ENCODE results near the gene NKX6-2. TPM values are rescaled to one million over a fixed set of nuclear protein-coding genes. Genes with fewer than 3 reads are reported as not detected.
A peak's percentile ranks its signal among the peaks of the same experiment; 100 is the strongest.

NKX6-2 gene
- total and polyA plus RNA-seq, 2 of the 8 experiments (the other 6 are each of a cell fraction or from before 2014, with no cell fraction given): 0.06 TPM; not detected in 1

DNA sequence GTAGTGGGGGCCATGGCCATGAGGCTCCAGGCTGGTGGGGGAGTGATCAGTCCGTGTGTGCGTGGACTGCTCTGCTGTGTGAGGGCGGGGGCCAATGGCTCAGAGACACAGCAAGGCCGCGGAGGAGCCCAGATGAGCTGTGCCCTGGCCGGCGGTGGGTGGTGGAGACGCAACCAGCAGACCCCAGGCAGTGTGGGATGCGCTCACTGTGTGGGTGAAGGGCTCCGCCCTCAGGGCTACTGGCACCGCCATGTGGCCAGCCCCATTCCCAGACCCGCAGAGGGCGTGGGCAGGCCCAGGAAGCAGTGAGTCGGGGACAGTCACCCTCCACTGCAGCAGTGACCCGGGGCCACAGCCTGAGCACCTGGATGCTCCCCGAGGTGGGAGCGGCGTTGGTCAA is 9.1 kb downstream of the NKX6-2 start:
- Histone ChIP-seq H3K27ac (ENCODE audit: low read depth, low read length) (no peak overlapping the region), H3K4me1 (replicated peaks in 1 of 4; ENCODE audit: control insufficient read depth in 3 of 4, insufficient read depth in 4 of 4, low read length in 3 of 4) (peaks cover 0 to 11% (median 6%) of the 10 kb centered on the region in 4 experiments; a peak in 6 of 7 replicates), H3K79me2 (ENCODE audit: control insufficient read depth in 1 of 2, insufficient read depth in 2 of 2, low read length in 2 of 2) (no peaks in the 10 kb centered on the region), H3K14ac (ENCODE audit: insufficient read length) (no peak overlapping the region), H3K9me3 (ENCODE audit: insufficient read depth in 2 of 2, low read depth in 1 of 2, low read length in 1 of 2) (no peaks in the 10 kb centered on the region), H3K9ac (replicated peaks in 1 of 4; ENCODE audit: extremely low read depth in 1 of 4, low read depth in 3 of 4, low read length in 3 of 4) (no peak overlapping the region), H3K4ac (replicated peaks; ENCODE audit: insufficient read length, low read depth, low read length) (no peak overlapping the region), H2BK5ac (ENCODE audit: low read depth, low read length) (no peak overlapping the region), H2BK120ac (replicated peaks; ENCODE audit: low read depth, low read length) (no peak overlapping the region), H3K36me3 (ENCODE audit: control insufficient read depth in 2 of 4, insufficient read depth in 4 of 4, low read length in 3 of 4) (no peaks in the 10 kb centered on the region), H3K79me1 (ENCODE audit: low read depth, low read length) (no peaks in the 10 kb centered on the region; the same call in 1 of the 2 replicates), H4K20me1 (replicated peaks in 1 of 2; ENCODE audit: control insufficient read depth in 1 of 2, insufficient read depth in 2 of 2, low read length in 2 of 2) (peaks cover 0 to 5% of the 10 kb centered on the region in 2 experiments), H3K56ac (replicated peaks; ENCODE audit: insufficient read length, low read depth, low read length) (no peak overlapping the region), H2BK20ac (ENCODE audit: low read length) (no peak overlapping the region), H3K18ac (ENCODE audit: extremely low read depth, low read length) (no peak overlapping the region), H3K27me3 (replicated peaks in 1 of 4; ENCODE audit: control insufficient read depth in 3 of 4, extremely low read depth in 1 of 4, insufficient read depth in 3 of 4, low read length in 3 of 4) (peaks cover 0 to 5% (median 4%) of the 10 kb centered on the region in 4 experiments; a peak in 6 of 7 replicates), H3K4me3 (ENCODE audit: extremely low read depth in 1 of 4, insufficient read depth in 2 of 4, low read depth in 3 of 4, low read length in 4 of 4) (no peak overlapping the region), H3K23me2 (ENCODE audit: low read depth, low read length) (no peaks in the 10 kb centered on the region), H4K8ac (ENCODE audit: extremely low read depth, insufficient read depth, low read length) (no peak overlapping the region), H4K91ac (replicated peaks; ENCODE audit: insufficient read length, low read length) (no peak overlapping the region), H3K4me2 (ENCODE audit: insufficient read depth in 1 of 2, low read depth in 2 of 2, low read length in 2 of 2) (no peak overlapping the region), H3K23ac (ENCODE audit: insufficient read length) (no peak overlapping the region), H2BK12ac (ENCODE audit: low read depth, low read length) (no peak overlapping the region), H2AK5ac (ENCODE audit: low read depth, low read length) (no peak overlapping the region), H2AFZ (ENCODE audit: low read length) (no peak overlapping the region), H4K5ac (ENCODE audit: insufficient read length, low read depth, low read length) (no peak overlapping the region), H2BK15ac (ENCODE audit: low read length) (peak overlapping the region; percentile 46; the same call in 1 of the 2 replicates)
- ChIA-PET POLR2A (ENCODE audit: partially characterized antibody) (interaction anchor here (1.1 kb wide), 1 partner anchor 10 kb away, joined by 3 read pairs; no protein-coding TSS in a partner anchor), CTCF (ENCODE audit: partially characterized antibody) (interaction anchor here (0.6 to 2.4 kb wide), 5 partner anchors 18 to 315 kb away, joined by 3 to 8 read pairs (median 3); no protein-coding TSS in a partner anchor)
- TF ChIP-seq SRF (IDR thresholded peaks at IDR 0.05; ENCODE audit: low read depth, low read length) (no peak), JUN (IDR thresholded peaks at IDR 0.05; ENCODE audit: low read depth, low read length) (no peak), SP2 (IDR thresholded peaks at IDR 0.05; ENCODE audit: low read length) (no peak), RXRA (IDR thresholded peaks at IDR 0.05; ENCODE audit: insufficient read depth, low read depth, low read length) (no peak), NANOG (IDR thresholded peaks at IDR 0.05; ENCODE audit: insufficient read depth, low read depth, low read length, poor library complexity, severe bottlenecking) (no peak), EZH2 (IDR thresholded peaks at IDR 0.05; ENCODE audit: low read depth, low read length, severe bottlenecking) (no peak), CHD2 (IDR thresholded peaks at IDR 0.05; ENCODE audit: low read length) (no peak), BRCA1 (IDR thresholded peaks at IDR 0.05; ENCODE audit: low read depth, low read length) (no peak), SAP30 (IDR thresholded peaks at IDR 0.05; ENCODE audit: insufficient read depth, insufficient replicate concordance, low read length) (no peak), BCL11A (IDR thresholded peaks at IDR 0.05; ENCODE audit: low read depth in 2 of 2, low read length in 2 of 2) (no peak), MAFK (IDR thresholded peaks at IDR 0.05; ENCODE audit: low read depth, low read length) (no peak), BACH1 (IDR thresholded peaks at IDR 0.05; ENCODE audit: low read length) (no peak), ZNF274 (IDR thresholded peaks at IDR 0.05; ENCODE audit: borderline replicate concordance, extremely low read depth, low read length) (no peak)
- TF ChIP-seq, protein P1, sequence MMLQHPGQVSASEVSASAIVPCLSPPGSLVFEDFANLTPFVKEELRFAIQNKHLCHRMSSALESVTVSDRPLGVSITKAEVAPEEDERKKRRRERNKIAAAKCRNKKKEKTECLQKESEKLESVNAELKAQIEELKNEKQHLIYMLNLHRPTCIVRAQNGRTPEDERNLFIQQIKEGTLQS (IDR thresholded peaks at IDR 0.05; ENCODE audit: insufficient read depth, low read depth, low read length): no peak
- FAIRE-seq (no peak), DNase-seq (ENCODE audit: low read depth in 1 of 2, low spot score in 2 of 2) (no peak)
- WGBS, 2 experiments (ENCODE audit: extremely low coverage in 1 of 2, insufficient coverage in 1 of 2, insufficient read length in 1 of 2, insufficient replicate concordance in 2 of 2, low coverage in 1 of 2, low lambda C conversion rate in 2 of 2, missing lambda C conversion rate in 1 of 2): 87% methylated on average over 18 of the region's 18 CpGs; no CpG with 5 or more reads in 1 of the 2 experiments

All from H1 (cell line).